Jurkat, Clone E6-1 (cell line): ENCODE data around the gene CRYL1.

Source experiments
- DNase-seq: peaks from one replicate; pipeline ENCODE4 v3.0.0-alpha.2; 2011; ENCODE audit warnings: low read depth, low spot score
- H3K4me3 ChIP-seq: 2 replicates; pipeline ENCODE4 v1.5.1; 2011; ENCODE audit warnings: mild to moderate bottlenecking, low read length, control low read depth, moderate library complexity

The CRYL1 gene

DNA sequence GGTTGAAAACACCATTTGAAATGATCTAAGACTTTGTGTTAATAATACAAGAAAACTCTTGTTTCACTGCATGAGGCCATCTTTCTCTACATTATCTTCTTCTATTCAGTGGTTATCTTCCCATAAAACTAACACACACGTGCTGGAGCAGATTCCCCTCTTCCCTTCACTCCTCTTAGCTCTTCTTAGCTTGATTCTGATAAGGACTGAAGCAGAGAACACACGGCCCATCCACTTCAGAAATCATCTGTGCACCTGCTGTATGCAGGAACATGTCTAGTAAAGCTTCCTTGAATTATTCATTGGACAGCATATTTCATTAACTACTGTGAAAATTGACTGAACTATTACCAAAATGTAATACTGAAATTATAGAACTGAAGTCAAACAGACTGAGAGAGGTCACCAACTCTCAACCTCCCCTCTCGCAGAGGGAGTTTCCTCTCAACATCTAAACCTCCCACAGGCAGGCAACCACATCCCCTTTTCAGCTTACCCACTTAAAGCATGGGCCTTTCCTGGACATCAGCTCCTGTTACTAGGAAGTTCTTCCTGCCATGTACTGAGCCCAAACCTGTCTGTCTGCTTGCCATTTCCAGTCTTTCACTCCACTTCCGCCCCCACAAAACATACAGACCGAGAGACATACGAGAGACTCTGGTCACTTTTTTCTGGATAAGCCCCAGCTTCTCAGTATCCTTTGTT lies 113.9 kb downstream of the CRYL1 start:
- DNase-seq, result peak; percentile 45
- no peak overlapping the region for H3K4me3 ChIP-seq

DNA sequence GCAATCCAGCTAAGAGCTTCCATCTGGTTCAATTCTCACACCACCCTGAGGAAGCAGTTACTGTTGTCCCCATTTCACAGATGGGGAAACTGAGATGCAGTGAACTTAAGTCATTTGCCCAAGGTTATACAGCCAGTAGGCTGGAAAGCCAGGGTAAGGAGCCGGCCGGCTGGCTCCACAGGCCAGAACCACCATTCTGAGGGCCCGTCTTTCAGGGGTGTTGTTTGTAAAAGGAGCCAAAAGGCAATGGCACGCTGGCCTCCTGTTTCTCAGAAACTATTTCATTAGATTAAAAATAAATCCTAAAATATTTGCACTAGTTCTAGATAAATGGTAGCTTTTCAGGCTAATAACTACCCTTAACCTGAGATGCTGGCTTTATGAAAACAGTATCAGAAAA lies 114.9 kb downstream of the CRYL1 start:
- no peak overlapping the region for H3K4me3 ChIP-seq

DNA sequence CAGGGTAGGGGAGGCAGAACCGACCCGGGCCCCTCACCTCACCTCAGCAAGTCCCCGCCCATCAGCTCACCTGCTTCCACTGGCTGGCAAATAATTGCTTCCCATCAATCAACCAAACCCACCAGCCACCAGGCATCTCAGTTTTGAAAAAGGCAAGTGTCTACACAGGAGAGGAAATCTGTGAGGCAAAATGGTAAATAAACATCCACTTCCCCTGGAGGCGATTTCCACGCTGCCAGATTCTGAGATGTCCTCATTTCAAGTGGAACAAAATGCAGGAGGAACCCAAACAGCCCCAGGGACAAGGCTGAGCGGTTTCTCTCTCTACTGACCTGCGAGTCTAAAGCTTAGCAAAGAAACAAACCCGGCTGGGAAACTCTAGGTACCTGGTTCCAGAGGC lies 117.5 kb downstream of the CRYL1 start:
- DNase-seq, result no peak
- H3K4me3 ChIP-seq, result no peak overlapping the region

More for the DNA sequence above, 114.9 kb downstream of the CRYL1 start:
- DNase-seq, result no peak

DNA sequence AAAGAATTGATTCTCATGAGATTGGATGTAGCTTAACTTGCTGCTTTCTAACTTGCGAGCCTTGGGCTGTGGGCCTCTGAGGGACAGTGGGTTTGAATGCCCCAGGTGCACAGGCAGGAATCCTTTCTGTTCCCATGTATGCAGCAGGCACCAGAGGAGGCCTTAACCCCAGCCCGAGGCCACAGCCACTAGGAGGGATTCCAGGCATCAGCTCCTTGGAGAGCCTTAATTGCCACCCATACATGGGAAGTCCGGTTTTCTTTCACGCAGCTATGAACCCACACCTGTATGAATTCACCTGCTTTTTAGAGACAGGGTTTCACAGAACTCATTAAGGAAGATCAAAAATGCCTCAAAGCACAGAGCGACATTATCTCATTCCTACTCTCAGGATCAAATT lies 117.9 kb downstream of the CRYL1 start:
- H3K4me3 ChIP-seq, result no peak overlapping the region
- DNase-seq, result no peak

DNA sequence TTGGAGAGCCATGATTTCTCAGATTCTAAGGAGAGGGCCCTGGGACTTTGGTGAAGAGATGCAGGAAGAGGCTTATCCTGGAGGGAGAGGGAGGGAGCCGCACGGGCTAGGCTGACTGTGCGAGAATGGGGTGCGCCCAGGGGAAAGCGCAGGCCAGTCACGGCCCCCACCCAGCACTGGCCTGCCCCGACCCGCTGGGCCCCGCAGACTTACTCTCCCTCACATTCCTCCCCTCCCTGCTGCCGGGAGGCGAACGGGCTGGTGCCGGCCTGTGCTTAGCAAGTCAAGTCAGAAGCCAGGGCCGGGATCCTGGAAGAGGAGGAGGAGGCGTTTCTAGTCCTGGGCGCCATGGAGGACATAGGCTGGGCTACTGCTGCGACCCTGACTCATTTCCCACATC lies 120.0 kb downstream of the CRYL1 start:
- DNase-seq, result no peak
- H3K4me3 ChIP-seq, result no peak overlapping the region

DNA sequence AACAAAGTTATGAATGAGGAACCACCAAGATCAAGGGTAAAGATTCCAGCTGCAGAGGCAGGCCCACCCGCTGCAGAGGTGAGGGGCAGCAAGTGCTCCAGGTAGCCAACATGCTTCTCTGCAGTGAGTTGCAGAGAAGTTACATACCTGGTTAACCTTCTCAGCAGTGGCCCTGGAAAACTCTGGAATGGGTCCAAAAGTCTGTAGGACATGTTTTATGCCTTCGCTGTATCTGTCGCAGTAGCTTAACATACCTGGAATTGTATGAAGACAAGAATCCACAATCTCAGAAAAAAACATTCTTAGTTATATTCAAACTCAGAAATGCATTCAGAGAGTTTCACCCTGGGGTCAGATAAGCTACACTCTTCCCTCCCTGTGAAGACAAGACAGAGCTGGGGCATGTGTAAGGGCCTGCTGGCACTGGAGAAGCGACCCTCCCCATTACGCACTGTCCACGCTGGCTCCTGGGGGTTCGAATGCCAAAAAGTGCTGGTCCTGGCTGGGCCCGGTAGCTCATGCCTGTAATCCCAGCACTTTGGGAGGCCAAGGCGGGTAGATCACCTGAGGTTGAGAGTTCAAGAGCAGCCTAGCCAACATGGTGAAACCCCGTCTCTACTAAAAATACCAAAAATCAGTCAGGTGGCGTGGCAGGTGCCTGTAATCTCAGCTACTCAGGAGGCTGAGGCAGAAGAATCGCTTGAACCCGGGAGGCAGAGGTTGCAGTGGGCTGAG lies 121.0 kb downstream of the CRYL1 start:
- no peak for DNase-seq
- H3K4me3 ChIP-seq, result no peak overlapping the region

DNA sequence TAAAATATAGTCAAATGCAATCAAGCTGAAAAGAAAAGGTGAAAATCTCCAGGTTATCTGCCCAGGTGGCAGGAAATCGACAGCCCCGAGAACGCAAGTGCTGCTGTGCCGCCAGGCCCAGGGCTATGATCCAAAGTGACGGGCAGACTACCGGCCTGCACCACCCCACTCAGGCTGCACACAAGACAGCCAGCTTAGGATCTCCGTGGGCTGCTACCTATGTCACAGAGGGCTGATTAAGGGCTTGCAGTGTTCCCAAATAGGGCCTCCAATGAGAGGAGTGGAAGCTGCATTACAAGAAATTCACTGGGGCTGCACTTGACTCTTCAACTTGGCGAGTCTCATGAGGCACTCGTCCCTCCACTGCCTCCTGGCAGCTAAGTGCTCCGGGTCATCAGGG lies 121.8 kb downstream of the CRYL1 start:
- H3K4me3 ChIP-seq, result no peak overlapping the region
- no peak for DNase-seq

DNA sequence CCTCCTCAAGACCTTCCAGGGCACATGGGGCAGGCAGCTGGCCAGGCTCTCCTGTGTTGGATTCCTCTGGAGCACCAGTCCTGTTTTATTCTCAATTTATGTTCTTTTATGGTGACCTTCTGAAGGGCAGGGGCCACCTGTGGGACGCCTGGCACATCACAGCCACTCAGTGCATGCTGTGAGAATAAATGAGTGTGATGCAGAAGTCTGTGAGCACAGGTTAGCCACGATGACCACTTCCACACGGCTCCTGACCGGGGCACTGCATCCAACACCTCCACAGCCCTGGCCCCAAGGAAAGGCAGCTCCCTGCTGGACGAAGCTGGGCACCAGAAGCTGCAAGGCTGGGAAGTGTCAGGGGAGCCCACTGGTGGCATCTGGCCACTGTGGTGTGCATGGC lies 122.8 kb downstream of the CRYL1 start:
- DNase-seq, result no peak
- H3K4me3 ChIP-seq, result no peak overlapping the region

DNA sequence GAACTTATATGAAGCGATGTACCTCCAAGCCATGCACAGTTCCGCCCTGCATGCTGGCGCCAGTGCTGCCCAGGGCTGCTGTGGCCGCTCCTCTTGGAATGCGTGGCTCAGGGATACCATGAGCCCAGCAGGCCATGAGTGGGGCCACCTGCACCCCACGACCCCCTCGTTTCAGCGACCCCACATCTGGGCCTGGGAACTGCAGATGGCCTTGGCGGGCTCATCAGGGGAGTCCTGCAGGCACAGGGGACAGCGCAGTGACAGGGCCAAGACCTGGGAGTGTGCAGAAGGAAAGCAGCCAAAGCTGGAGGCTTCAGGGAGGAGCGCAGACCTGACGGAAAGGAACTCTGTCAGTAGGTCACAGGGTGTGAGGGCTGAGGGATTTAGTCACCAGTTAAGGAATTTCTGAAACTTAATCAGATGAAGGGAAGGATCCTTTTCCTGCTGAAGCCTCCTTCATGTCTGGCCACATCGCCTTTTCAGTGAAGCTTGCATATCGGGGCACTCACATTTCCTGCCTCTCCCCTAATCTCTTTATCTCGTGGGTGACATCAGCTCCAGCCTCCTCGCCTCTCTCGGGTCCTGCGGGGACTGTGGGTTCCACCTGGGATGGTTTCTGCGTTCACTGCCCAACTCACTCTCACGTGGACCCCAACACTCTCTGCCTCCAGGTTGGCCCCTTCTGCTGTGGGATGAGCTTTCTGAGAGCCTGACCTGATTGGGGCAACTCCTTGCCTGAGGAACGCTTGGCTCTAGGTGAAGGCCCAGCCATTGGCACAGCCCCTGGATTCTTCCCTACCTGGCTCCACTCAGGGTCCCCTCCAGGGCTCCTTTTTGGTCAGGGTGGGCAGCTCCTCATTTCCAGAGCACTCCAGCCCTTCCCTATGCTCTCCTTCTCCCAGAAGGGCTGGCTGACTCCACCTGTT lies 123.5 kb downstream of the CRYL1 start:
- no peak overlapping the region for H3K4me3 ChIP-seq
- no peak for DNase-seq

DNA sequence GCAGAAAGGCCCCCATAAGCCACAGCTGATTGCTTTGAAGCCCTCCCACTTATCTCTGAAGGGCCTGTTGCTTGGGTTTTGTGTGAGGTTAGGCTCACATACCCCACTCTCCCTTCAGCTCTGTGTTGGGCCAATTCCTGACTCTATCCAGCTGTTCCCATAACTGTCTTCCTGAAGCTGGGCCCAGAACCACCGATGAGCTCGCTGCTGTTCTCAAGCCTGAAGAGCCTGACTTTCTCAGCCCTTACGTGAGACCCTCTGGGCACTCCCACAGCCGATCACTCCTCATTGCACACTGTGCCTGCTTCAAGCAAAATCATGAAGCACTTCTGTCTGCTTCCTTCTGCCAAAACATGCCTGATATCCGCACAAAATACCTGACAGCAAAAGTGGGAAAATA lies 124.1 kb downstream of the CRYL1 start:
- DNase-seq, result no peak
- H3K4me3 ChIP-seq, result no peak overlapping the region

DNA sequence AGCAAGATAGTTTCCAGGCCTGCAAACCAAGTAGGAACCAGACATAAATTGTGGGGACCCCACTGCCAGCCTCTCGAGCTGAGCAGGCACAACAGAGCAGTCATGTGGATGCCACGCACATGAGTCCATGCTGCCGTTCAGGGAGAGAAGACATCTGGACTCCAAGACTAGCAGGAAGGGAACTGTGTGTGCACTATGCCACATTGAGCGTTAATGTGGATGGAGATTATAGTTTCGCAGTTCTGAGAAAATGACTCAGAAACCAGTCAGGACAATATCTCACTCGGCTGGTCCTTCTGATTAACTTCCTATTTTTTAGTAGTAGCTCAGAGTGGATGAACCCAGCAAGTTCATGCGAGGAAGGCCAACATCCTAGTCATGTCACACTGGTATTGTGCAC lies 124.9 kb downstream of the CRYL1 start:
- DNase-seq, result no peak
- H3K4me3 ChIP-seq, result no peak overlapping the region

DNA sequence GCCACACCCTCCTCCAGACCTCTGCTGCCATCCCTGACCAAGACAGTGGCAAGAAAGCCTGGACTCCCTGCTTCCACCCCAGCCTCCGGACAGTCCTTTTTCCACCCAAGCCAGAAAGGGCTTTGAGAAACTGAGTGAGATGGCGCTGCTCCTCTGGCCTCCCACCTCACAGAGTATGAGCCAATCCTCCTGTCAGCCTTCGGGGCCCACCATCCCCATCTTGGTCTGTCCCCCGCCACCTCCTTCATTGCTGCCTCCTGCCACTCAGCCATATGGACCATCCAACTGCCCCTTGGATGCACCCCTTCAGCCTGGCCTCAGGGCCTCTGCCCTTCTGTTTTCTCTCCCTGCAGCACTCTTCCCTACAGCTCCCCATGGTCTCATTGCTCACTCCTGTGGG lies 125.7 kb downstream of the CRYL1 start:
- H3K4me3 ChIP-seq, result no peak overlapping the region
- DNase-seq, result no peak

DNA sequence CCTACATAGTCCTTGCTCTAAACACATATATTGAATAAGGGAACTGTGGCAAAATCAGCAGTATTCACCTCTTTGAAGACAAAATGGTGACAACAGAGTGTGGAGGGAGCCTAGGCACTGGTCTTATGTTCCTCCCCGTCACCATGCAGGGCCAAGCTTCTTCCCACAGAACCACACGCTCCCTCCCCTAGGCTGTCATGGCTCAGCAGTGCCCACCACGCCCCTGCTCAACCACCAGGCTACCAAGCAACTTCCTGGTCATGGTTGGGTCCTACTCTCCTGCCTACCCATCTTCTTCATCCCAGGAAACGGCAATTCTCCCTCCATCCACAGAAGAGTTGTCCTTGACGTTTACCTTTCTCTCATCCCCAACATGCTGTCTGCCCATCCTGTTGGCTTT lies 126.1 kb downstream of the CRYL1 start:
- no peak for DNase-seq
- H3K4me3 ChIP-seq, result no peak overlapping the region

DNA sequence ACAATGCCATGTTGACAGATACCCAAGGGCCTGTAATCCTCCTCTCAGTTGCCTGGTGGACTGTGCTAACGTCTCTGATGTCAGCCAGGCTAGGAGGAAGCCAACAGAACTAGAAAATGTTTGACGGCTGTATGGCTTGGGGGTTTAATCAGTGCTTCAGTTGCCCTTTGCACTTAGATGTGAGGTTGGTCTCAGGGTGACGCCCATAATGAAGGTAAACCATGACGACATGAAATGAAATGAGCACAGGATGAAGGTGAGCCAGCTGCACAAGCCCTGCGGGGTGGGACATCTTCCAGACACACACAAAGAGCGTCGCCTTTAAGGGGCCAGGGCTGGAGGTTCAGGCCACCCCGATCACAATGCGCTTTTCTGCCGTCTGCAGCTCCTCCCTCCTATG lies 127.2 kb downstream of the CRYL1 start:
- no peak for DNase-seq

DNA sequence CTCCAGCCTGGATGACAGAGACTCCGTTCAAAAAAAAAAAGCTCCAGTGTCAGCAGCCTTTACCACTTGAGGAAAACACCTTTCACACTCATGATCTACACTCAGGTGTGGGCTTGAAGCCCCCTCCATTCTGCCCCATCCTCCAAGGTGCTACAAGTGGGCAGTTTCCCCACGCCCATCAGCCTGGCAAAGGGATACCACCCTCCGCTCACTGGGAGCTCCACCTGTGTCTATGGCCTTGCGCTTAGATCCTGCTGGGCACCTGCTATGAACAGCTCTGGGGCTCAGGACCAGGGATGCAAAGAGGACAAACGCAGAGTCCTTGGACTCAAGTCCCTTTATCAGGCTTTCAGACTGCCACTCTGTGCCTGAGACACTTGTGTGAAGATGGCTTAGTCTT lies 127.8 kb downstream of the CRYL1 start:
- no peak for DNase-seq
- no peak overlapping the region for H3K4me3 ChIP-seq

More for the DNA sequence above, 127.2 kb downstream of the CRYL1 start:
- H3K4me3 ChIP-seq, result no peak overlapping the region

DNA sequence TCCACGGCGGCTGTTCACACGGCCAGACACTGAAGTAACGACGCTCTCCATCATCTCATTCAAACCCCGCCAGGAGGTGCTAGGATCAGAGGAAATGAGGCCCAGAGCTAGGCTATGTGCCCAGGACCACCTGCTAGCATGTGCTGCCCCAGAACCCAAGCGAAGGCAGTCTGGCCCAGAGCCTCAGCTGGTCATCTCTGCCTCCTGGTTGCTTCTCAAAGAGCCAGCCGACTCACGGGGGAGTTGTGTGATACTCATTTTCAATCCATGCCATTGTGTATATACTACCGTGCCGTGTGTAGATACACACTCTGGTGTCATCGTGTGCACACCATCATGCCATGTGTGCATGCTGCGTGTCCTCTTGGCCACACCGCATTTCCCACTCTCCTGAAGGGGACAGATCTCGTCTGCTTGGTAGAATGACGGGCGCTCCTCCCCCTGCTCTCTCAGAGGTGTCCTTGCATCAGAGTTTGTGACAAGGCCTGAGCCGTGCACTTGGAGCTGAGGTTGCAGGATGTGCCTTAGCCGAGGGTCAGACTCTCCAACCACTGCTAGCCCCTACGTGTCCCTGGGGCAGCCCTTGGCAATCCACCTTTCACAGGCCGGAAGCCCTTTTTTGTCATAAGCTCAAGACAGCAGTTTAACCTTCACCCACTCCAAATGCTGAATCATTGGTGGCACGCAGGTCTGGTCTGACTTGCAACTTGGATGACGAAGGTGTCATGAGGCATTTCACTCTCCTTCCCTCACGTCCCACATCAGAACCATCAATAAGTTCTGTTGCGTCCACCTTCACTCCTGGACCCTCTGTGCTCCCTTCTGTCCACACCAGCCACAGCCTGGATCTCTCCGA lies 130.4 kb downstream of the CRYL1 start:
- no peak for DNase-seq
- H3K4me3 ChIP-seq, result no peak overlapping the region

DNA sequence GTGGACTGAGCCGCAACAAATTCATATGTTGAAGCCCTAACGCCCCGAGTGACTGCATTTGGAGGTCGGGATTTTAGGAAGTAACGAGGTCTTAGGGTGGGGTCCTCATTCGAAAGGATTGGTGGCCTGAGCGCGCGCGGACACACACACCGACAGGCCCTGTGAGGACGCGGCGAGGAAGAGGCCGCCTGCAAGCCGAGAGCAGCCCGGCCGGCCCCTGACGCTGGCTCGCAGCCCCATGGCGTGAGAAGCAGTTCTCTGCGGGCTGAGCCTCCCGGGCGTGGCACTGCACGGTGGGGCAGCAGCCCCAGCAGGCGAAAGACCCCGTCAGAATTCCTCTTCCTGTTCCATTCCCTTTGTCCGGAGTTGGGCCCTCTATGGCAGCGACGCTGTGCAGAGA lies 131.2 kb downstream of the CRYL1 start:
- no peak for DNase-seq
- no peak overlapping the region for H3K4me3 ChIP-seq

DNA sequence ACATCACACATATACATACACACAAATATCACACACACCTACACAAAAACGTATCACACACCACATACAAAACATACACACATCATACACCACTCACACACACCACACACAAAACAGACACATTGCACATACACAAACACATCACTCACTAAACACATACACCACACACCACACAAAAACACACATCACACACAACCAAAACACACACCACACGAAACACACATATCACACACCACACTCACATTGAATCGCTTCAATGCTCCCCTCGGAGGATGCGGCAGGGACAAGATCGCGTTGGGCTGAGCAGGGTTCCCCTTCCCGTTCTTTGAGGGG lies 131.5 kb downstream of the CRYL1 start:
- DNase-seq, result no peak
- H3K4me3 ChIP-seq, result no peak overlapping the region
